Measurements from ENCODE around the gene TCF25. TPM values are rescaled to one million over a fixed set of nuclear protein-coding genes. Genes with fewer than 3 reads are reported as not detected.

Gene TCF25
- total and polyA plus RNA-seq, 10 donors = 113 to 412 (median 251) TPM

GRCh38 chr16:89958596-89958995, 85.2 kb downstream of the TCF25 start:
- H3K9me3 ChIP-seq = no peaks in the 10 kb centered on the region
- intact Hi-C loops (cut with DNase I; ENCODE audit: low total_unique reads) = no loop called here
- DNase-seq = no peak
- H3K27me3 ChIP-seq (replicated peaks in 1 of 7) = no peaks in the 10 kb centered on the region
- H3K4me1 ChIP-seq = peaks cover 19 to 57% (median 42%) of the 10 kb centered on the region in 6 donors
- H3K27ac ChIP-seq = no peak overlapping the region
- WGBS, 5 donors = 92 to 99% (median 98%) methylated on average over 10 of the region's 10 CpGs
- TF ChIP-seq CTCF (IDR thresholded peaks at IDR 0.05 in 8 of 11, conservative IDR thresholded peaks at IDR 0.05 in 3 of 11) = no peak
- TF ChIP-seq POLR2A (IDR thresholded peaks at IDR 0.05) = no peak
- TF ChIP-seq POLR2AphosphoS5 (IDR thresholded peaks at IDR 0.05) = no peak
- H3K36me3 ChIP-seq = peaks cover 0 to 87% (median 15%) of the 10 kb centered on the region in 6 donors
- H3K4me3 ChIP-seq = no peak overlapping the region

GRCh38 chr16:89960966-89961365, 87.6 kb downstream of the TCF25 start:
- no peak for DNase-seq
- TF ChIP-seq CTCF (IDR thresholded peaks at IDR 0.05 in 8 of 11, conservative IDR thresholded peaks at IDR 0.05 in 3 of 11) = no peak
- TF ChIP-seq POLR2A (IDR thresholded peaks at IDR 0.05) = no peak
- no peak for TF ChIP-seq POLR2AphosphoS5 (IDR thresholded peaks at IDR 0.05)
- H3K27me3 ChIP-seq (replicated peaks in 1 of 7) = no peaks in the 10 kb centered on the region
- peaks cover 13 to 33% (median 20%) of the 10 kb centered on the region in 6 donors for H3K4me1 ChIP-seq
- H3K4me3 ChIP-seq = no peak overlapping the region
- WGBS, 5 donors = 96 to 97% (median 96%) methylated on average over 13 of the region's 13 CpGs
- peaks cover 0 to 93% (median 28%) of the 10 kb centered on the region in 6 donors for H3K36me3 ChIP-seq
- no peaks in the 10 kb centered on the region for H3K9me3 ChIP-seq
- no peak overlapping the region for H3K27ac ChIP-seq
- intact Hi-C loops (cut with DNase I; ENCODE audit: low total_unique reads) = no loop called here

Other genes with a start within 250 kb of the TCF25 start
- gene CHMP1A, start 215.9 kb upstream of the TCF25 start, total RNA-seq = 10 to 100 TPM; 44.4 to 96.2 (median 79.0) TPM
- 10 to 100 TPM; 54.2 to 90.5 (median 63.6) TPM for gene CHMP1A, start 215.9 kb upstream of the TCF25 start, polyA plus RNA-seq
- gene SPATA33, start 215.8 kb upstream of the TCF25 start, total RNA-seq = 1 to 10 TPM; 2.9 to 5.7 (median 4.7) TPM
- gene SPATA33, start 215.8 kb upstream of the TCF25 start, polyA plus RNA-seq = 1 to 10 TPM; 3.8 to 7.0 (median 4.9) TPM
- 100 to 1,000 TPM in 2 of 7 donors, 10 to 100 TPM in 5; 47.6 to 114 (median 76.3) TPM for gene CDK10, start 186.9 kb upstream of the TCF25 start, total RNA-seq
- 100 to 1,000 TPM in 2 of 3 donors, 10 to 100 TPM in 1; 74.4 to 201 (median 134) TPM for gene CDK10, start 186.9 kb upstream of the TCF25 start, polyA plus RNA-seq
- gene SPATA2L, start 171.9 kb upstream of the TCF25 start, total RNA-seq = 10 to 100 TPM in 6 of 7 donors, 1 to 10 TPM in 1; 6.8 to 16.9 (median 10.5) TPM
- gene SPATA2L, start 171.9 kb upstream of the TCF25 start, polyA plus RNA-seq = 1 to 10 TPM; 4.6 to 6.3 (median 5.7) TPM
- 10 to 100 TPM in 6 of 7 donors, 1 to 10 TPM in 1; 6.0 to 28.8 (median 19.2) TPM for gene VPS9D1, start 152.7 kb upstream of the TCF25 start, total RNA-seq
- gene VPS9D1, start 152.7 kb upstream of the TCF25 start, polyA plus RNA-seq = 10 to 100 TPM in 2 of 3 donors, 1 to 10 TPM in 1; 7.4 to 37.2 (median 34.5) TPM
- 10 to 100 TPM; 59.0 to 83.7 (median 65.3) TPM for gene ZNF276, start 152.1 kb upstream of the TCF25 start, total RNA-seq
- gene ZNF276, start 152.1 kb upstream of the TCF25 start, polyA plus RNA-seq = 10 to 100 TPM; 28.9 to 63.6 (median 42.9) TPM
- 10 to 100 TPM; 15.7 to 28.9 (median 18.0) TPM for gene FANCA, start 56.9 kb upstream of the TCF25 start, total RNA-seq
- gene FANCA, start 56.9 kb upstream of the TCF25 start, polyA plus RNA-seq = 10 to 100 TPM; 11.5 to 15.3 (median 14.5) TPM
- 1 to 10 TPM; 1.2 to 3.2 (median 2.8) TPM for gene SPIRE2, start 45.1 kb upstream of the TCF25 start, total RNA-seq
- gene SPIRE2, start 45.1 kb upstream of the TCF25 start, polyA plus RNA-seq = 1 to 10 TPM in 1 of 3 donors, under 1 TPM in 2; 0.80 to 1.3 (median 0.98) TPM
- gene MC1R, start 45.3 kb downstream of the TCF25 start, total RNA-seq = 10 to 100 TPM in 1 of 7 donors, 1 to 10 TPM in 6; 3.0 to 12.5 (median 7.8) TPM
- 1 to 10 TPM; 2.4 to 3.2 (median 2.6) TPM for gene MC1R, start 45.3 kb downstream of the TCF25 start, polyA plus RNA-seq
- 1 to 10 TPM in 3 of 7 donors, under 1 TPM in 2, not detected in 2; 0.43 to 2.4 (median 1.4) TPM for gene TUBB3, start 49.8 kb downstream of the TCF25 start, total RNA-seq
- 1 to 10 TPM in 1 of 3 donors, under 1 TPM in 2; 0.41 to 4.3 (median 0.80) TPM for gene TUBB3, start 49.8 kb downstream of the TCF25 start, polyA plus RNA-seq
- 100 to 1,000 TPM in 1 of 7 donors, 10 to 100 TPM in 6; 55.3 to 104 (median 72.4) TPM for gene DEF8, start 75.2 kb downstream of the TCF25 start, total RNA-seq
- 10 to 100 TPM; 25.7 to 38.0 (median 33.8) TPM for gene DEF8, start 75.2 kb downstream of the TCF25 start, polyA plus RNA-seq
- 1 to 10 TPM in 6 of 7 donors, under 1 TPM in 1; 0.66 to 3.7 (median 1.8) TPM for gene DBNDD1, start 145.9 kb downstream of the TCF25 start, total RNA-seq
- 1 to 10 TPM in 2 of 3 donors, under 1 TPM in 1; 0.87 to 1.9 (median 1.6) TPM for gene DBNDD1, start 145.9 kb downstream of the TCF25 start, polyA plus RNA-seq
- not detected for gene PRDM7, start 203.7 kb downstream of the TCF25 start, total RNA-seq
- not detected for gene PRDM7, start 203.7 kb downstream of the TCF25 start, polyA plus RNA-seq

Data from spleen (tissue), 11 donors.